K562 (cell line): ENCODE results near the gene GADD45B. TPM values are rescaled to one million over a fixed set of nuclear protein-coding genes. Genes with fewer than 3 reads are reported as not detected.

Experiments used
- ATAC-seq: fragments of 200-7000 bp; cut with Tn5 transposase; 3 replicates; pipeline ENCODE4 v1.9.1; 2020; ENCODE audit warnings: moderate library complexity
- BruUV-seq: library from RNA; stranded (reverse); fragments of 400-500 nt; replicated peaks from 2 replicates; lab custom pipeline; 2021; lab: Mats Ljungman, UMichigan
- CTCF ChIA-PET: fragments of 300-600 bp; formaldehyde crosslinking; extraction: SDS; loops from one replicate; lab custom pipeline; 2021; ENCODE audit warnings: low intra/inter-chr PET ratio; lab: Yijun Ruan, JAX
- POLR2A ChIA-PET: fragments of 300-600, 350-650 bp; sonication (Branson Sonifier 250); formaldehyde crosslinking; extraction: SDS; loops from one replicate; lab custom pipeline; 2021; ENCODE audit warnings: antibody characterized with exemption, inconsistent platforms; lab: Yijun Ruan, JAX
- DNase-seq, 4 experiments: peaks; one replicate each; pipeline versions ENCODE4 v3.0.0 to v3.0.0-alpha.2; 2011 to 2018; ENCODE audit warnings: low spot score in 3 of 4, mixed read lengths in 3 of 4; ENCODE audit errors: extremely low read depth in 1 of 4
- FAIRE-seq: peaks from 2 replicates; lab custom pipeline; 2011; peaks lifted over from hg19 to GRCh38; lab: Jason Lieb, UNC
- H2AFZ ChIP-seq: 2 replicates; pipeline ENCODE4 v1.6.0; 2011; ENCODE audit warnings: low read depth, low read length, control low read depth, inconsistent platforms
- H3K27ac ChIP-seq: fragments of 200-600 bp; 3 replicates; pipeline ENCODE4 v1.8.0; 2011; ENCODE audit warnings: low read depth, mild to moderate bottlenecking, control low read depth, inconsistent platforms, low read length, moderate library complexity, mixed read lengths; ENCODE audit errors: extremely low read depth
- H3K27me3 ChIP-seq, 2 experiments: fragments of 300-600 bp in 1 of 2; 2 replicates in 1 of 2; 3 replicates in 1 of 2; pipeline versions ENCODE4 v1.6.0 to v1.8.0; 2011; ENCODE audit warnings: inconsistent platforms in 2 of 2, low read length in 2 of 2, mild to moderate bottlenecking in 1 of 2, mixed read lengths in 1 of 2, moderate library complexity in 1 of 2; ENCODE audit not compliant: control insufficient read depth in 2 of 2, insufficient read depth in 2 of 2
- H3K36me3 ChIP-seq: fragments of 300-600 bp; 3 replicates; pipeline ENCODE4 v1.8.0; 2011; ENCODE audit warnings: mild to moderate bottlenecking, low read length, inconsistent platforms; ENCODE audit not compliant: control insufficient read depth, insufficient read depth
- H3K4me1 ChIP-seq, 2 experiments: fragments of 200-600 bp in 1 of 2; replicated peaks in 1 of 2; 2 replicates in 1 of 2; 3 replicates in 1 of 2; pipeline versions ENCODE4 v1.5.1 to v1.8.0; 2011; ENCODE audit warnings: inconsistent platforms in 2 of 2, low read length in 2 of 2, mild to moderate bottlenecking in 1 of 2, mixed read lengths in 1 of 2, moderate library complexity in 1 of 2; ENCODE audit not compliant: control insufficient read depth in 2 of 2, insufficient read depth in 2 of 2
- H3K4me2 ChIP-seq: 2 replicates; pipeline ENCODE4 v1.6.1; 2011; ENCODE audit warnings: low read length, control low read depth, inconsistent platforms, mixed read lengths; ENCODE audit not compliant: insufficient read depth
- H3K4me3 ChIP-seq: fragments of 200-600 bp; sonication (generic), shearing (Covaris generic); 2 replicates; pipeline ENCODE4 v1.5.1; 2016; ENCODE audit warnings: control low read depth, inconsistent platforms
- H3K79me2 ChIP-seq: fragments of 200-600 bp; 3 replicates; pipeline ENCODE4 v1.8.0; 2011; ENCODE audit warnings: low read length, inconsistent platforms; ENCODE audit not compliant: control insufficient read depth, insufficient read depth
- H3K9ac ChIP-seq, 2 experiments: 2 replicates each; pipeline versions ENCODE4 v1.6.0 to v1.6.1; 2011; ENCODE audit warnings: low read depth in 2 of 2, low read length in 2 of 2, control low read depth in 1 of 2, inconsistent platforms in 1 of 2, mild to moderate bottlenecking in 1 of 2, mixed read lengths in 1 of 2; ENCODE audit not compliant: insufficient read depth in 1 of 2
- H3K9me1 ChIP-seq: one replicate; pipeline ENCODE4 v1.6.0; 2011; ENCODE audit warnings: inconsistent platforms, mild to moderate bottlenecking, low read length, moderate library complexity; ENCODE audit not compliant: control insufficient read depth, insufficient read depth
- H3K9me3 ChIP-seq: replicated peaks from 2 replicates; pipeline ENCODE4 v1.5.1; 2011; ENCODE audit warnings: low read depth, low read length, inconsistent platforms; ENCODE audit not compliant: control insufficient read depth, insufficient read depth
- H4K20me1 ChIP-seq: replicated peaks from 2 replicates; pipeline ENCODE4 v1.6.1; 2011; ENCODE audit warnings: low read length, inconsistent platforms, mixed read lengths; ENCODE audit not compliant: control insufficient read depth, insufficient read depth
- BACH1 ChIP-seq: fragments of 200-800 bp; sonication (Bioruptor generic); IDR thresholded peaks from 2 replicates; pipeline ENCODE4 v1.6.1; 2016; ENCODE audit warnings: missing genetic modification characterization, missing compliant biosample characterization
- CHD1 ChIP-seq: fragments of 200-600 bp; sonication (generic); IDR thresholded peaks from one replicate; pipeline ENCODE4 v1.6.1; 2012; ENCODE audit warnings: mild to moderate bottlenecking, moderate library complexity, low read length, inconsistent platforms
- CREB1 ChIP-seq, 2 experiments: sonication (generic) in 1 of 2; formaldehyde crosslinking in 1 of 2; IDR thresholded peaks; 2 replicates each; pipeline versions ENCODE4 v1.6.1 to v1.8.0; 2012 to 2022; ENCODE audit warnings: inconsistent platforms in 1 of 2, mild to moderate bottlenecking in 1 of 2, missing genetic modification reagents in 1 of 2, moderate library complexity in 1 of 2
- E2F4 ChIP-seq: sonication (generic); formaldehyde crosslinking; IDR thresholded peaks from 2 replicates; pipeline ENCODE4 v1.8.0; 2022; ENCODE audit warnings: mild to moderate bottlenecking, low read depth, missing genetic modification reagents
- FOXP1 ChIP-seq: sonication (generic); formaldehyde crosslinking; IDR thresholded peaks from 2 replicates; pipeline ENCODE4 v1.8.0; 2022; ENCODE audit warnings: mild to moderate bottlenecking, missing genetic modification reagents
- HDAC6 ChIP-seq: IDR thresholded peaks from 2 replicates; pipeline ENCODE4 v1.6.1; 2012; ENCODE audit warnings: low read depth, mild to moderate bottlenecking, control low read depth, inconsistent platforms, low read length, moderate library complexity
- MCM5 ChIP-seq: fragments of 450-650 bp; IDR thresholded peaks from 2 replicates; pipeline ENCODE4 v1.6.1; 2016; ENCODE audit warnings: low read depth
- PHB ChIP-seq: fragments of 250-450 bp; sonication (Bioruptor Pico); IDR thresholded peaks from 2 replicates; pipeline ENCODE4 v1.5.0; 2021
- POLR2H ChIP-seq: IDR thresholded peaks from 2 replicates; pipeline ENCODE4 v1.6.1; 2016; ENCODE audit warnings: missing genetic modification characterization, low read depth, mild to moderate bottlenecking, control low read depth, missing compliant biosample characterization, moderate library complexity
- RBM14 ChIP-seq: fragments of 200-400 bp; formaldehyde crosslinking; IDR thresholded peaks from 2 replicates; pipeline ENCODE4 v1.6.1; 2018; ENCODE audit warnings: low read depth, mild to moderate bottlenecking, low read length, moderate library complexity, borderline replicate concordance; ENCODE audit not compliant: insufficient read depth
- SAFB ChIP-seq: fragments of 200-400 bp; formaldehyde crosslinking; IDR thresholded peaks from 2 replicates; pipeline ENCODE4 v1.6.1; 2017; ENCODE audit warnings: low read depth, low read length, borderline replicate concordance
- SLC30A9 ChIP-seq: fragments of 250-450 bp; sonication (Bioruptor Pico); IDR thresholded peaks from 2 replicates; pipeline ENCODE4 v1.8.0; 2022; ENCODE audit warnings: mild to moderate bottlenecking, moderate library complexity
- SMARCA5 ChIP-seq: fragments of 450-650 bp; IDR thresholded peaks from 2 replicates; pipeline ENCODE4 v1.6.1; 2016
- TFAP4 ChIP-seq: sonication (generic); formaldehyde crosslinking; IDR thresholded peaks from 2 replicates; pipeline ENCODE4 v1.8.0; 2022; ENCODE audit warnings: missing genetic modification reagents, mild to moderate bottlenecking, moderate library complexity, borderline replicate concordance
- ZBTB49 ChIP-seq: sonication (generic); formaldehyde crosslinking; IDR thresholded peaks from 2 replicates; pipeline ENCODE4 v1.8.0; 2022; ENCODE audit warnings: missing genetic modification reagents, mild to moderate bottlenecking, borderline replicate concordance
- ZNF644 ChIP-seq: fragments of 200-800 bp; sonication (Bioruptor generic); IDR thresholded peaks from 2 replicates; pipeline ENCODE4 v1.6.1; 2016; ENCODE audit warnings: low read depth, missing genetic modification characterization, missing compliant biosample characterization
- ZNF717 ChIP-seq: fragments of 250-450 bp; sonication (Bioruptor Pico); IDR thresholded peaks from 2 replicates; pipeline ENCODE4 v1.5.0; 2021
- WGBS: fragments of 100-300 bp; shearing (Covaris generic); methylation state at CpG from one replicate; pipeline ENCODE4 v1.1.6; 2016; ENCODE audit warnings: low coverage, mixed read lengths; ENCODE audit not compliant: insufficient coverage; ENCODE audit errors: missing lambda C conversion rate; 5-methylcytosine and 5-hydroxymethylcytosine counted together
- in situ Hi-C: fragments of 300-500 bp; cut with MboI; formaldehyde crosslinking; loops from 4 replicates; pipeline ENCODE4 v1.15.0; 2018; ENCODE audit warnings: inconsistent platforms, mixed read lengths
- intact Hi-C: fragments of 100-400 bp; cut with micrococcal nuclease; formaldehyde crosslinking; loops from 2 replicates; pipeline ENCODE4 v1.14.2; 2022
- polyA plus RNA-seq, 8 experiments: library from polyadenylated mRNA; depleted of rRNA in 4 of 8; stranded (reverse) in 5 of 8; unstranded in 3 of 8; fragments of >200 nt; fragmentation: Nextera tagmentation in 2 of 8; fragmentation: Illumina TruSeq in 1 of 8; extraction: Ambion mirVana in 2 of 8; extraction: Trizol in 1 of 8; gene quantifications; 2 replicates each; pipeline versions ENCODE4 v1.2.1 to v1.2.3, GENCODE V29; 2011 to 2014; ENCODE audit warnings: inconsistent platforms in 1 of 8, missing spikeins in 1 of 8
- total RNA-seq, 7 experiments: library from RNA; depleted of rRNA in 6 of 7; stranded (reverse); fragments of >200 nt in 6 of 7; fragmentation: Illumina TruSeq in 2 of 7; extraction: Trizol in 2 of 7; gene quantifications; 2 replicates each; pipeline versions ENCODE4 v1.2.1 to v1.2.3, GENCODE V29; 2011 to 2021; ENCODE audit warnings: low replicate concordance in 1 of 7

Gene GADD45B
- total and polyA plus RNA-seq, 9 of the 15 experiments (the other 6 are each of a cell fraction or from before 2014, with no cell fraction given): 0.06 to 4.1 (median 2.1) TPM

GRCh38 chr19:2455851-2456570 is 19.9 kb upstream of the GADD45B start:
- Histone ChIP-seq H3K9me3 (no peaks in the 10 kb centered on the region), H3K4me2 (peak overlapping the region; percentile 82), H2AFZ (no peak overlapping the region), H4K20me1 (peaks cover 28% of the 10 kb centered on the region; the same call in 1 of the 2 replicates), H3K4me1 (peaks cover 5 to 49% of the 10 kb centered on the region in 2 experiments; a peak in 3 of 5 replicates), H3K36me3 (peaks cover 25% of the 10 kb centered on the region; the same call in 1 of the 3 replicates), H3K4me3 (peak overlapping the region; percentile 100), H3K27me3 (no peaks in the 10 kb centered on the region), H3K9ac (peak overlapping the region; percentile 87 to 99), H3K9me1 (peaks cover 17% of the 10 kb centered on the region), H3K27ac (peak overlapping the region; percentile 90), H3K79me2 (peaks cover 61% of the 10 kb centered on the region)
- POLR2A ChIA-PET: interaction anchor here (0.5 to 4.4 kb wide), 11 partner anchors 9 to 164 kb away, joined by 3 to 20 read pairs (median 4); partner anchors contain the start of gene GADD45B
- CTCF ChIA-PET: no interaction called here
- under 1% methylated on average over 34 of the region's 62 CpGs for WGBS
- peak; percentile 66 to 76 (median 72) for DNase-seq
- peak; percentile 79 for ATAC-seq
- in situ Hi-C loops: no loop called here
- intact Hi-C loops: no loop called here
- TSS peak; percentile 55 for BruUV-seq
- FAIRE-seq: no peak
- TF ChIP-seq ZNF717 (no peak), FOXP1 (CRISPR knock-in tag) (no peak), SLC30A9 (CRISPR knock-in tag) (no peak), MCM5 (no peak), RBM14 (0 out of 2 replicates have a peak, but pooled peaks have one; percentile 7), CHD1 (peak; percentile 10), CREB1 (IDR thresholded peaks at IDR 0.05) (no peak), CREB1 (CRISPR knock-in tag; IDR thresholded peaks at IDR 0.05) (no peak), TFAP4 (CRISPR knock-in tag) (0 out of 2 replicates have a peak, but pooled peaks have one; percentile 4), SMARCA5 (no peak), POLR2H (tag) (no peak), BACH1 (no peak), ZBTB49 (no peak), HDAC6 (no peak), SAFB (peak; percentile 77; the same call in 1 of the 2 replicates), PHB (CRISPR knock-in tag) (no peak), E2F4 (CRISPR knock-in tag) (no peak), ZNF644 (tag) (no peak)
